ENCODE measurements around the gene MASTL.

DNA sequence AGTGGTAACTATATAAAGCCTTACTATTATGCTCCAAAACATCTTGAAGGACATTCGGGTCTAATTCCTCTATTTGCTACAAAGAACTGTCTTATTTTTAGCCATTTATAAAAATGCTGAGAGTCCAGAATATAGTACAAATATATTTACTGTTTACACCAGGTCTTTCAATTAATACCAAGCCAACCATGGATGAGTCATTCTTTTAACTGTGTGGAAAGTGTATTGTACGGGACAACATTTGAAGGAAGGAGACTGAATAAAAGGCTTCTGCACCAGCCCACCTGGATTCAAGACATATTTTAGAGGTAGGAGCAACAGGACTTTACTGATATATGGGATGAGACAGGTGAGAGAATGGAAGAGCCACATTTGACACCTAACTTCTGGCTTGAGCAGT lies 35.4 kb downstream of the MASTL start:
- TF ChIP-seq, protein P1, sequence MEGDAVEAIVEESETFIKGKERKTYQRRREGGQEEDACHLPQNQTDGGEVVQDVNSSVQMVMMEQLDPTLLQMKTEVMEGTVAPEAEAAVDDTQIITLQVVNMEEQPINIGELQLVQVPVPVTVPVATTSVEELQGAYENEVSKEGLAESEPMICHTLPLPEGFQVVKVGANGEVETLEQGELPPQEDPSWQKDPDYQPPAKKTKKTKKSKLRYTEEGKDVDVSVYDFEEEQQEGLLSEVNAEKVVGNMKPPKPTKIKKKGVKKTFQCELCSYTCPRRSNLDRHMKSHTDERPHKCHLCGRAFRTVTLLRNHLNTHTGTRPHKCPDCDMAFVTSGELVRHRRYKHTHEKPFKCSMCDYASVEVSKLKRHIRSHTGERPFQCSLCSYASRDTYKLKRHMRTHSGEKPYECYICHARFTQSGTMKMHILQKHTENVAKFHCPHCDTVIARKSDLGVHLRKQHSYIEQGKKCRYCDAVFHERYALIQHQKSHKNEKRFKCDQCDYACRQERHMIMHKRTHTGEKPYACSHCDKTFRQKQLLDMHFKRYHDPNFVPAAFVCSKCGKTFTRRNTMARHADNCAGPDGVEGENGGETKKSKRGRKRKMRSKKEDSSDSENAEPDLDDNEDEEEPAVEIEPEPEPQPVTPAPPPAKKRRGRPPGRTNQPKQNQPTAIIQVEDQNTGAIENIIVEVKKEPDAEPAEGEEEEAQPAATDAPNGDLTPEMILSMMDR (IDR thresholded peaks at IDR 0.05; ENCODE audit: low read length): no peak
- TF ChIP-seq EZH2 (optimal IDR thresholded peaks at IDR 0.05; ENCODE audit: low read depth, low read length) (no peak), EZH2phosphoT487 (IDR thresholded peaks at IDR 0.05; ENCODE audit: low read length) (no peak)

Data from MM.1S (cell line).